NCI-H1417 (cell line): ENCODE measurements around the gene ZC3H4.

Experiments used
- DNase-seq, 3 experiments: peaks; one replicate each; lab custom pipeline; 2025; lab: John Stamatoyannopoulos, UW

ZC3H4 gene

DNA sequence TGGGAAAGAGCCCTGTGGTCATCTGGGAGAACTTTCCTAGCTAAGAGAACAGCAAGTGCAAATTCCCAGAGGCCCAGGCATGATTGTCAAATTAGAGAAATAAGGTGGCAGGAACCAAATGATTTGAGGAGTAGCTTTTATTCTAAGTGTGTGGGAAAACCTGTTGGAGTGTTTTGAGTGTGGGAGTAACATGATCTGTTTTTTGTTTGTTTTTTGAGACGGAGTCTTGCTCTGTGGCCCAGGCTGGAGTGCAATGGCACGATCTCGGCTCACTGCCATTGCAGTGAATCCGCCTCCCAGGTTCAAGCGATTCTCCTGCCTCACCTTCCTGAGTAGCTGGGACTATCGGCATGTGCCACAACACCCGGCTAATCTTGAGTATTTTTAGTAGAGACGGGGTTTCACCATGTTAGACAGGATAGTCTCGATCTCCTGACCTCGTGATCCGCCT is 19.5 kb upstream of the ZC3H4 start:
- DNase-seq: no peak

DNA sequence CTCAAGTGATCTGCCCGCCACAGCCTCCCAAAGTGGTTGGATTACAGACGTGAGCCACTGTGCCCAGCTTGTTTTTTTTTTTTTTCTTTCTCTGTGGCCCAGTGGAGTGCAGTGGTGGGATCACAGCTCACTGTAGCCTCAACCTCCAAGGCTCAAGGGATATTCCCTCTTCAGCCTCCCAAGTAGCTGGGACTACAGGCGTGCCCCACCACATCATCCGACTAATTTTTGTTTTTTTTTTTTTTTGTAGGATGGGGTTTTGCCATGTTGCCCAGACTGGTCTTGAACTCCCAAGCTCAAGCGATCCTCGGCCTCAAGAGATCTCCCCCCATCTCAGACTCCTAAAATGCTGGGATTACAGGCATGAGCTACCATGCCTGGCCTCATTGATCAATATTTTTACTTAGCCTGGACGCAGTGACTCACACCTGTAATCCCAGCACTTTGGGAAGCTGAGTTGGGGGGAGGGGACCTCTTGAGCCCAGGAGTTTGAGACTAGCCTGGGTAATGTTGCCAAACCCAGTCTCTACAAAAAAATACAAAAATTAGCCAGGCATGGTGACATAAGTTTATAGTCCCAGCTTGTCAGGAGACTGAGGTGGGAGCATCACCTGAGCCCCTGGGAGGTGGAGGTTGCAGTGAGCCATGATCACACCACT is 18.7 kb upstream of the ZC3H4 start:
- DNase-seq: no peak

DNA sequence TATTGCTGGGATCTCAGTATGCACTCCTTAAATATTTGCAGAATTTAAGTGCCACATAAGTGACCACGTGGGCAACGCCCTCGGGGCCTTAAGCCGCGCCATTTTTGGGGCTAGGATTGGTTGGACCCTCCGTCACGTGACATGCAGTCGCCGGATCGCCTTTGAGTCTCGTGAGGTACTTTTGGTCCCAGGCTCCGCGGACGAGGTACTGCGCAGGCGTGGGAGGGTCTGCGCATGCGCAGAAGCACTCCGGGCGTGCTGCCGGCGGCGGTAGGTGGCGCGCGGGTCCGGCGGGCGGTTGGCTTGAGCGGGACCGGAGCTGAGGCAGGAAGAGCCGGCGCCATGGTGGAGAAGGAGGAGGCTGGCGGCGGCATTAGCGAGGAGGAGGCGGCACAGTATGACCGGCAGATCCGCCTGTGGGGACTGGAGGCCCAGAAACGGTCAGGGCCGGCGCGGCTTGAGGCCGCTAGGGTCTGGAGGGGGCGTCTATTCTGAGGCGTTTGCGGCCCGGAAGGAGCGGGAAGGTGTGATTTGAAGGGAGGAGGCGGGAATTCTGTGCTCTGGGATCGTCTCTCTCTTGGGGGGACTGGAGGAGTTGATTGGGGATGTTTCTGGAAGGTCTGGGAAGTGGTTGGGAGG is 17.1 kb upstream of the ZC3H4 start, which contains the start of gene SAE1:
Gene SAE1 (plus strand): TSS at position 247 of the 639 bp plus-strand sequence. CDS start 96 bp downstream, at position 343.
- peak; percentile 96 to 99 (median 98) for DNase-seq

DNA sequence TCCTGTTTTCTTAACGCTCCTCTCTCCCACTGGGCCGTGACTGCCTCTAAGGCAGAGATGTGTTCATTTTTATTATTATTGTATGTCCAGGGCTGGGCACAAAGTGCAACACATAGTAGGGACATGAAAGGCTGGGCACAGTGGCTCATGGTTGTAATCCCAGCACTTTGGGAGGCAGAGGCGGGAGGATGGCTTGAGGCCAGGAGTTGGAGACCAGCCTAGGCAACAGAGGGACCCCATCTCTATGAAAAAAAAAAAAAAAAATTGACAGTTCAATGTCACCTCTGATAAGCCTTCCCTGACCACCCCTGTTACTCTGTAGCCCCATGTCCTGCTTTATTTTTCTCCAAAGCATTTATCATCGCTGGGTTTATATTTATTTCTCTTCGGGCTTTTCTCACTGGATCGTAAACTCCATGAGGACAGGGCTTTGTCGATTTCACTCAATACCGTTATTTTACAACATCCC is 16.6 kb upstream of the ZC3H4 start:
- no peak for DNase-seq

DNA sequence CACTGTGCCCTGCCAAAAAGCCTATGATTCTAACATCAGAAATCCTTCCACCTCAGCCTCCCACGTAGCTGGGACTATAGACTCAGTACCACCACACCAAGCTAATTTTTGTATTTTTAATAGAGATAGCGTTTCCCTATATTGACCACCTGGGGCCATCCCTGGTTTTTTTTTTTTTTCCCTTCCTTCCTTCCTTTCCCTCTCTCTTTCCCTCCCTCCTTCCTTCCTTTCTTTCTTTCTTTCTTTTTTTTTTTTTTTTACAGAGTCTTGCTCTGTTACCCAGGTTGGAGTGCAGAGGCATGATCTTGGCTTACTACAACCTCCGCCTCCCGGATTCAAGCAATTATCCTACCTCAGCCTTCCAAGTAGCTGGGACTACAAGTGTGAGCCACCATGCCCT is 16.0 kb upstream of the ZC3H4 start:
- DNase-seq: no peak

DNA sequence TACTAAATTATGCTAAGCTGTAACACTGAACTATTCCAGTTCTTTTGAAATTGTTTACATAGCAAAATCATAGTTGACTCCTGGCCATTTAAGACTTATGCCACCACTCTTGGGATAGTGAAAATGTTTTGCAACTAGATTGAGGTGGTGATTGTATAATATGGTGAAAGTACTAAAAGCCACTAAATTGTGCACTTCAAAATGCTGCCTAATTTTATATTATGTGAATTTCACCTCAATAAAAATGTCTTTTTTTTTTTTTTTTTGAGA is 12.0 kb upstream of the ZC3H4 start:
- DNase-seq: no peak

DNA sequence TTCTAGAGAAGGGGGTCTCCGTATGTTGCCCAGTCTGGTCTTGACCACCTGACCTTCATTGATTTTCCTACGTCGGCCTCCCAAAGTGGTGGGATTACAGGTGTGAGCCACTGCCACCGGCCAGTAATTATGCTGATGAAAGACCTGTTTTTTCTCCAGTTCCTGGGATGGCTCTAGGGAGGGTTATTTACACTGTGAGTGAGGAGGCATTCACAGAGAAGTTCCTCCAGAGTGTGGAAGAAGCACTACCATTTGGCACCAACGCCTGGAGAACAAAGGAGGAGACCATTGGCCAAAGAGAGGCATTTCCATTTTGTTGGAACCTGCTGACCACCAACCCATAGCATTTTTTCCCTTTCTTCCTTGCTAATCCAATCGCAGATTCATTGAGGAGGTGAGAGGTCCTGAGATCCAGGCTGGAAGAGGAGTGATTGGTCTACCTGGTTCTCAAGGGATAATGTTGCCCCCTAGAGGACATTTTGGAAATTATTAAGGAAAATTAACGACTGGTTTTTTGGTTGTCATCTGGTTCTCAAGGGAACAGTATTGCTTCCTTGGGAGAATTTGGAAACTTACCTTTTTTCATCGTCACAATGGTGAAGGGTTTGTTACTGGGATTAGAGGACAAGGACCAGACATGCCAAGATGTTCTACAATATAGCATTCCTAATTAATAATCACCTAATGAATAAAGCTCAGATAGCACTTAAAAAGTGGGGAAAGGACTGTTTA is 11.5 kb upstream of the ZC3H4 start:
- DNase-seq: peak; percentile 51 to 87 (median 85)

DNA sequence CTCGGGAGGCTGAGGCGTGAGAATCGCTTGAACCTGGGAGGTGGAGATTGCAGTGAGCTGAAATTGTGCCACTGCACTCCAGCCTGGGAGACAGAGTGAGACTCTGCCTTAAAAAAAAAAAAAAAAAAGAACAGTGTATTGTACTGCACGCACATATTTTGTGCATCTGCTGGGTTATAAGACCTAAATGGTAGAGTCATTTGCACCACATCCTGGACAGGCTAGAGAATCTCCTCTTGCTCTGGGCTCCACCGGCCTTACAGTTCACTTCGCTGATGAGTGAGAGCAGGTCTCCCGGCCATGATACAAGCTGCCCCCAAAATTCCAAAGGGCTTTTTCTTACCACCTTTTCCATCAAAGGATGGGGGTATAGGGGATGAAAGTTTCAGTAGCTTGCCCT is 9.8 kb upstream of the ZC3H4 start:
- no peak for DNase-seq

DNA sequence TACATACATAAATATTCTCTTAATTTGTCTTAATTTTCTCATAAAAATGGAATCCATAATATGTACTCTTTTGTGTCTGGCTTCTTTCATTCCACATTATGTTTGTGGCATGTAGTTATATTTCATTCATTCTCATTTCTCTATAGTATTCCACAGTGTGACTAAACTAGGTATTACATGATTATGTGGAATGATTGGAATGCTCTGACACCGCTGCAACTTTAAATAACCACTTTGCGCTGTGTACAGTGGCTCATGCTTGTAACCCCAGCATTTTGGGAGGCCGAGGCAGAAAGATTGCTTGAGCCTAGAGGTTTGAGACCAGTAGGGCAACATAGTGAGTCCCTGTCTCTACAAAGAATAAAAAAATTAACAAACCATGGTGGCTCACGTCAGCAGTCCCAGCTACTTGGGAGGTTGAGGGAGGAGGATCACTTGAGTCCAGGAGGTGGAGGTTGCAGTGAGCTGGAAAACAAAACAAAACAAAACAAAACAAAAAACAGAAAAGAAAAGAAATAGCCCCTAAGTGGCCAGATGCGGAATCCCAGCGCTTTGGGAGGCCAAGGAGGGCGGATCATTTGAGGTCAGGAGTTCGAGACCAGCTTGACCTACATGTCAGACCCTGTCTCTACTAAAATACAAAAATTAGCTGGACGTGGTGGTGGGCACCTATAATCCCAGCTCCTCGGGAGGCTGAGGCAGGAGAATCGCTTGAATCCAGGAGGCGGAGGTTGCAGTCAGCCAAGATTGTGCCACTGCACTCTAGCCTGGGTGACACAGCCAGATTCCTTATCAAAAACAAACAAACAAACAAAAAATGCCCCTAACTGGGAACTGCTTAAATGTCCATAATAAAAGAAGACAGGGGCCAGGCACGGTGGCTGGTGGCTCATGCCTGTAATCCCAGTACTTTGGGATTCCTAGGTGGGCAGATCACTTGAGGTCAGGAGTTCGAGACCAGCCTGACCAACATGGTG is 9.1 kb upstream of the ZC3H4 start:
- DNase-seq: no peak

DNA sequence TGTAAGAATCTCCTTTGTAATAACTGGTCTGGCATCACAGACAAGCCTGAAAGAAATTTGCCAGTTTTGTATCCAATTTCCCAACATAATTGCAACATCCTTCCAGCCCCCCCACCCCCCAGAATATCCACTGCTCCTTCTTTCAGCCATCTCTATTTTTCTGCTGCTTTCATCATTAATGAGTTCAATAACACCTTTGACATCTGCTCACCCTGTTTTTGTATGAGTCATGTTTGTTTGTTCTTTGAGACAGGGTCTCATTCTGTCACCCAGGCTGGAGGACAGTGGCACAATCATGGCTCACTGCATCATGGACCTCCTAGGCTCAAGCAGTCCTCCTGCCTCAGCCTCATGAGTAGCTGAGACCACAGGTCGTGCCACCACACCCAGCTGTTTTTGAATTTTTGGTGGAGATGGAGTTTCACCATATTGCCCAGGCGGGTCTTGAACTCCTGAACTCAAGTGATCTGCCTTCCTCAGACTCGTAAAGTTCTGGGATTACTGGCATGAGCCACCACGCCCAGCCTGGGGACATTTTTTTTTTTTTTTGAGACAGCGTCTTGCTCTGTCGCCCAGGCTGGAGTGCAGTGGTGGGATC is 7.0 kb upstream of the ZC3H4 start:
- no peak for DNase-seq

DNA sequence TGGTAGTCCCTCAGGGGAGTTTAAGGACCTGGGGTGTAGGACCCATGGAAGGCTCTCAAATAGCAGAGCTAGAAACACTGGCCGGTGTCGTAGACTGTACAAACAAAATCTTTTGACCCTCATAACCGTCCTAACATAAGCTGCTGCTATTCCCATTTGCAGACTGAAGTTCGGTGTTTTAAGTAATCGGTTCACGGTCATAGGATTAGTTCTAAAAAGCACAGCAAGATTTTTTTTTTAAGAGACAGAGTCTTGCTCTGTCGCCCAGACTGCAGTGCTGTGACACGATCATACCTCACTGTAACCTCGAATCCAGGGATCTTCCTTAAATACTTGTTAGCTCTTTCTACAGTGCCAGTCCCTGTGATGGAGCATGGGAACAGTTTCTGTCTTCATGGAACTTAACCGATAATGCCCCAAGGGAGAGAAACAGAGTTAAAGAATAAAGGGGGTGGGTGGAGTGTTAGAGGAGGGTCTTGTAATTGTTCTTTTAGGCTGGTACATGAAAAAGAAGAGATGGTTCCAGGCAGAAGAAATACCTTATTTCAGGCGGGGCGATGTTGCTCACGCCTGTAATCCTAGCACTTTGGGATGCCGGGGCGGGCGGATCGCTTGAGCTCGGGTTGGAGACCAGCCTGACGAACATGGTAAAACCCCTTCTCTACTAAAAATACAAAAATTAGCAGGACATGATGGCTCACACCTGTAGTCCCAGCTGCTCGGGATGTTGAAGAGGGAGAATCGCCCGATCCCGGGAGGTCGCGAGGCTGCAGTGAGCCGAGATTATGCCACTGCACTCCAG is 475 bp upstream of the ZC3H4 start:
- peak in 1 of 3 experiments; percentile 49 for DNase-seq

DNA sequence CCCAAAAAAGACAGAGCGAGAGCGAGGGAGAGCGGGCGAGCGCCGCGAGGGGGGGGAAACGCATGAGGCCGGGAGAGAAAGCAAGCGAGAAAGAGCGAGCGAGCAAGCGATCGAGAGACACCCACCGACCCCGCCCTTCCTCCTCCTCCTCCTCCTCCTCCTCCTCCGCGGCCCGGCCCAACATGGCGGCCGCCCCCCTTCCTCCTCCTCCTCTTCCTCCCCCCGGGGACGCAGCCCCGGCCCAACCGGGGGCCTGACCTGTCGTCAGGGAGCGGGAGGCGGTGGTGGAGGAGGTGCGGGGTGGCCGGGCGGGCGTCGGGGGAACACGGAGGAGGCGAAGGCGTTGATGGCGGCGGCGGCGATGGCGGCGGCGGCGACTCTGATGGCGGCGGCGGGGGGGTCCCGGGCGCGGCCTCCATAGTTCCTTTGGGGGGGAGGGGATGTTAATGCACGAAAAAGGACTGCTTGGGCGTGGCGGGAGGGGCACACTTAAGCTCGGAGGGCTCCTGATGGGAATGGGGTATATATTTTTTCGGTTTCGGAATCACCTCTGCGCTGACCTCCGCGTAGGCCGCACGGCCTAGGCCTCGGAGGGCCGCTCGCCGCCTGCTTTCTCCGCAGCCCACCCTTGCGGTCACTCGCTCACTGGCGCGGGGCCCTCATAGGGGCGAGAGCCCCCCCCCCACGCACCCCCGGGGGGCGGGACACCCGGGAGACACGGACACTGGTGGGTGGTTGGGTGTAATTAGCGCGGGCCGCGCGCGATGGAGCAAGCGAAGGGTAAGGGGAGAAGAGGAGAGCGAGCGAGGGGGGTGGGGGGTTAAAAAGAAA is 1.2 kb downstream of the ZC3H4 start:
- DNase-seq: peak; percentile 83 to 87 (median 83)

DNA sequence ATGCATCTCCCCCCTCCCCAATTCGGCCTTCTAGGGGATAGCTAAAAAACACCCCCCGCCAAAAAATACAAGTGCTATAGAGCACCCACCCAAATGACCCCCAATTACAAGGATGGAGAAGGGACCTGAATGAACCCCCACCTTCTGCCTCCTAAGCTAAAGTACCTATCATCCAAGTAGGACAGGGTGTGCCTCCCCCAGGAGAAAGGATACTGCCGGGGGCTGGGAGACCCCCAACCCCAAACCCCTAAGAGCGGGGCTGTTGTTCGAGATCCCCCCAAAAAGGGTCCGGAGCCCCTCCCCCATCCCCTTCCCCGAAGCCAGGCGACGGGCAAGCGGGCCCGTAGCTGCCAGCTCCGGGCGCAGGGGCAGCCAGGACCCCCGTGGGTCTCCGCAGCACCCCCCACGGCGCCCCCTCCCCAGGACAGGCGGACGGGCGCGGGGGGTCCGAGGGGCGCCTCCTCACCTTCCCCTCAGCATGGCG is 1.9 kb downstream of the ZC3H4 start:
- no peak for DNase-seq

DNA sequence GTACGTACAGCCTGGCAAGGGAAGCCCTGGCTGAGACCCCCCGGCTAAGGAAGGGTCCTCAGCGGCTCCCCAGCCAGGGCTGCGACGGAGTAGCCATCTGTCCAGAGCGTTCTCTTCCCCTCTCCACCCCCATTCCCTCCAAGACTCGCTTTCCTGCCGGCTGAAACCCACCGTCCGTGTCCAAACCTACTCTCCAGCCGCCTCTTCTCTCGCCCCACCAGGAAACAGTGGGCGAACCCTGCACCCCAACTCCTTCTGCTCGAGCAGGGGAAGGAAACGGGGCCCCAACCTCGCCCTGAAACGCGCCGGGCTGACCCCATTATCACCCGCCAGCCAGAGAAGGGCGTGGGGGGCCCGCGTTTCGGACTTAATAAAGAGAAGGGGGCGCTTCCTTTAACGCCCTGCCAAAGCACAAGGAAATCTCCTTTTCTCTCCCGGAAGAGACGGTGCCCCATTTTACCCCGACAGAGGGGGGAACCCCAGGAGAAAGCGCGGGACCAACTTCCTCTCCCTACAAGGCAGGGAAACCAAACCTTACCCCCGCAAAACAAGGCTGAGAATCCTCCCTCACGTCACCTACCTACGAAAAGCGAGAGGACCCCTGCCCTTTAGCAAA is 2.5 kb downstream of the ZC3H4 start:
- peak; percentile 27 to 49 (median 38) for DNase-seq

DNA sequence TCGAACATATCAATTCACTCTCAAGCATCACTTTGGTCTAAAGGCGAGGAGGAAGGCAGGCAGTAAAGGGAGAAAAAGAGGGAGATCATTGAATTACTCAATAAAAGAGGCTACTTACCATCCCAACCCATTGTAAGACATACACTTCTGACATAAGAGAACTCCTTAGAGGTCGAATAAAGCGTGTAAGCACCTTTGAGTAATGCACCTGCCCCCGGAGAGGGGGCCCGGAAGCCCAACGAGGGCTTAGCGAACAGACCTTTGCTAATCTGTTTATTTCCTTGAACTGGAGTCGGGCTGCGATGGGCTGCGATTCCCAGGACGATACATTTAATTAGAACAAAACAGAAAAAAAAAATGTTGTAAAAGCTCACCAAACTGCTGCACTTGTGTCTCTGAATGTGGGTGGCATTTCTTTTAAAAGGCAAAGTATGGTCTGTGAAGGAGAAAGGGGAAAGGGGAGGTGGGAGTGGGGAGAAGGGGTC is 3.0 kb downstream of the ZC3H4 start:
- peak in 2 of 3 experiments; percentile 40 to 88 for DNase-seq

DNA sequence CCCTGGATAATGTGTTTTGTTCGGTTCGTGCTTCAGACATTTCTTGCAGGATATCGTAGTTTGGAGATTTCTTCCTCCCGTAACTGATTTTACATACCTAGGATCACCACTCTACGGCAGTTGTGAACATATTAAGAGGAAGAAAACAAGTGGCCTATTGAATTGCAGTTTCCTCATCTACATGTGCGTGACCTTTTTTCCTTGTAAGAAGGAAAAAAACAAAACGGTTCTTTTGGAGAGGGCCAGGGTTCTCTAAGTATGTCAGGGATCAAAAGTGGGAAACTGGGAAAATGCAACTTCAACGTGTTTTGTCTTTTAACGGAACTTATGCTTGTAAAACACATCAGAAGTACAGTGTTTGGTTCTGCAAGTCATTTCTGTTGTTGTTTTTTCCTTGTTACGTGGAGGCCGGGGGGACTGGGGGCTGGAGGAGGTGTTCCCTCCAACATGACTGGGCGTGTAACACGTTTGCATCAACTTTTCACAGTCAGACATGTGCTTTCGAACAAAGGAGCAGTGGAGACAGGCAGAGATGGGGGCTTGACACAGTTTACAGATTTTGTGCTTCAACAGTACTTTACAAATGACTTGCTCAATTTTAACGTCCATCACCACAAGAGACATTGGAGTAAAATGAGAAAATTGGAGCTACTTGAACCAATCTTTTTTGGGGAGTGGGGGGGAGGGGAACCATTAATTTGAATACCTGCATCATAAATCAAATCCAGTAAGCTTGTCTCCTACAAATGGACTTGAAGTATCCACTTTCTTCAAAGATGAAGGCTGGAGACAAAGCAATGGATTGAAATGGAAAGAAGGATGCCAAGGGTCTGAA is 3.8 kb downstream of the ZC3H4 start:
- DNase-seq: peak in 2 of 3 experiments; percentile 16 to 84

DNA sequence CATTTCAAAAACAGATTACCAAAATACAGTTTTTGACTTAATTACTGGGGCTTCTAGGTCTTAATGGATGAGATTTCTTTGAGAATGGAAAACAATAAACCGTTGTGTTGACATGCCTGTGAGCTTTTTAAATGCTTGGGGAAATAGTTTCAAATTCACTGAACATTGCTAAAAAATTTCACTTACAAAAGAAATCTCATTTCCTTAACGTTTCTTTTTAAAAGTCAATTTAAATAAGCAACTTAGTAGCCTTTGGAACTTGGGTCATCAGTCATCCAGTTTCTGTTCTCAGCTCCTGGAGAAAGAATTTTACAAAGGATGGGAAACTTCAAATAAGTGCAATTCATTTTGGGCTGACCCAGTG is 4.4 kb downstream of the ZC3H4 start:
- DNase-seq: no peak
